Renal cortical epithelial cell (primary cell): ENCODE results near the gene LCP2. TPM values are rescaled to one million over a fixed set of nuclear protein-coding genes. Genes with fewer than 3 reads are reported as not detected.

Source experiments
- DNase-seq: peaks from one replicate; pipeline ENCODE4 v3.0.0-alpha.2; 2011; ENCODE audit warnings: low read depth
- total RNA-seq: library from RNA; depleted of rRNA; stranded (reverse); fragments of >200 nt; gene quantifications from 2 replicates; pipeline ENCODE4 v1.2.3, GENCODE V29; 2014

LCP2 gene
- total RNA-seq, 1 donor from 2014 or later = not detected

- peak; percentile 36 for DNase-seq
Measured at GRCh38 chr5:170315154-170315553, 17.6 kb upstream of the LCP2 start.

GRCh38 chr5:170314541-170315095 lies 17.0 kb upstream of the LCP2 start:
- no peak for DNase-seq

- no peak for DNase-seq
Measured at GRCh38 chr5:170313816-170314215, 16.2 kb upstream of the LCP2 start.

DNA sequence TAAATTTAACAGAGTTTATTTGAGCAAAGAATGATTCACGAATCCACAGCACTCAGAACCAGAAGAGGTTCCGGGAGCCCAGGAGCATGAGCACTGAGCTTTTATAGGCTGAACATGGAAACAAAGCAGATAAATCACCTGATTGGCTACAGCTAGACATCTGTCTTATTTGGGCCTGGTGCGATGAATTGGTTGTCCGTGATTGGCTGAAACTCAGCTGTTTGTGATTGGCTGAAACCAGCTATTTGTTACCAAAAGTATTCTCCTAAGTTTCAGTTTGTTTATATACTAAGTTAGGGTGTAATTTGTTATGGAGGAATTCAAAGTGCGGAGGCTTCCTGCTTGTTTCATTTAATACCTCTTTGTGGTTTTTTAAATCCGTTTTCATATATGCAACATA lies 15.8 kb upstream of the LCP2 start:
- DNase-seq = no peak

DNA sequence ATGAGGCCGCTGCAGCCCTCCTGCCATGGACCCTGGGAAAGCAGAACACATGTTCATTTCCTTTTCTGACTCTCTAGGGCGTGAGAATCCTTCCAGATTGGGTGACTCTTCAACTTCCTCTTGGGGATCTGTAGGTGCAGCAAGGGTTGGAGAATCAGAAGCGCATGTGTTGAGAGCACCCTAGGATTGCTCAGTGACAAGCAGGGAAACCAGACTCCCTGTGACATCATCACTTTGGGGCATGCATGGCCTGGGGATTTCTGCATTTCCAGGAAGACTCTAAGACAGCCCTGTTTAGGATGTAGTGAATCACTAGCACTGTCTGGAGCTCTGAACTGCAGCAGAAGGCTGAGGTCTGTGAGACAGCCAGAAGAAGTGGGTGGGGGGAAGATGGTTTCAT lies 15.1 kb upstream of the LCP2 start:
- DNase-seq = peak; percentile 16

DNA sequence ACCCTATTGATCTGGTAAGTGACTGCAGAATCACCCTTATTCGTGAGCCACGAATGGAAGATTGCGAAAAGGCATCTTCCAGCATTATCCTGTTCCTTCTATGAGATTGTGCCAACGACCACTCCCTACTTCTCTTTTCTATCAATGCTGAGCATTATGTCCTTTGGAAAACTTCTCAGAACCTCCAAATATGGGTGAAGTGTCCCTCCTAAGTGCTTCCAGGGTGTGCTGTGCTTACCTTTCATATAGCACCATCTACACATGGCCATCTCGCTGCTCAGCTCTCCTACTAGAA lies 14.7 kb upstream of the LCP2 start:
- DNase-seq = no peak

DNA sequence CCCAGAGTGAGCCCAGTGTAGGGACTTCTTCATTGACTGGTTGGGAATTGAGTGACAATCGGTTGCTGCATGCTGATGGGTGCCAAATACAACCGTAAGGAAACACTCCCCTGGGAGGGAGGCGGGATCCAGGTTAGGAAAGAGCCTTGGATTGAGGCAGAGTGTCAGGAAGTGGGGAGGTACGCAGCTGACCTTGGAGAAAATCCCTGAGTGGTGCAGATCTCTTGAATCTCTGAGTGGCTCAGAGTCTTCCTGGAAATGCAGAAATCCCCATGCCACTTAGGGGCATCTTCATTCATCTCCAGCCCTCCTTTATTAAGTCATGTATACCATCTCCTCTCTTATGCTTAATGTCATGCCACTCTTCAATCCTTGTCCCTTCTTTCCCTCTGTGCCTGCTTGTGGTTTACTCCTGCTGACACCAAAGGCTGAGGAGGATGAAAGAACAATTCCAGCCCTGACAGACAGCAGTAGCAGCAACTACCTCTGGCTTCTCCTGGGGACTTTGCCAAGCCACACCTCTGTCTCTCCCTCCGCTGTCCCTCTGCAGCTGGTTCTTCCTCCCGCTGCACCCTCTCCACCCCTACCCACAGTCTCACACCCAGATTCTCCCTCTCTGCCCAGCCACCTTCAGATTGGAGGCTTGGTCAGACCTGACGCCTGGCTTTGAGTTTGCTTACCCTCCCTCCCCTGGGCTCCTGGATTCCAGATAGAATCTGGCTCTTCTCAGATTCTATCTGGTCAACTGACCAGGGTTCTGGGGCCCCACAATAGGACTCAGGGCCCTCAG lies 14.1 kb upstream of the LCP2 start:
- no peak for DNase-seq

DNA sequence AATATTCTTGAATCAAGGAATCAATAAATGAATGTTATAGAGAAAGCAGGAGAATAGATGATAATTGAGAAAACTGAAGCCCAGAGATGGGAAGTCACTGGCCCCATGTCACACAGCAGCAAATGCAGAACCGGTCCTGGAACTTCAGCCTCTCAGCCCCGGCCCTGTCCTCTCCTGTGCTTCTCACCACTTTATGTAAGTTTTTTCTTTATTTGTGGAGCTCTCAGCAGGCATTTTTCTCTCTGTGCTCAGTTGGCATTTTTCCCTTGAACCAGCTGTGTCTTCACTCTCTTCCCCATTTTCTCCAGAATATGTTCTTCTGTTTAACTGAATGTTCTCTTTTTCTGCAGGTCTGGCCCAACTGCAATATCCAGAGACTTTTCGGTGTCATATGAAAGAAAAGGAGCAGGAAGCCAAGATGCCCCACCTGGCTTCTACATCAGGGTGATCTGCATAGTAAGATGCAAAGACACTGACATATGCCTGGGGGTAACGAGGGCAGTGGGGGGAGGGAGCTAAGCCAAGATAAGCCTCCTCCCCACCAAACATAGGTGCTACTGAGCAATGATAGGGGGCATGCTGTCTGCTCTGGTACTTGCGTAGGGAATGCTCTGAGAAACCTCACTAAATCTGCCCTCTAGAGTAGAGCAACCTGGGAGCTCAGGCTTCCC lies 12.8 kb upstream of the LCP2 start:
- DNase-seq = no peak

- DNase-seq = no peak
Measured at GRCh38 chr5:170308686-170309085, 11.1 kb upstream of the LCP2 start.

- peak; percentile 72 for DNase-seq
Measured at GRCh38 chr5:170307575-170308465, 10.2 kb upstream of the LCP2 start.

DNA sequence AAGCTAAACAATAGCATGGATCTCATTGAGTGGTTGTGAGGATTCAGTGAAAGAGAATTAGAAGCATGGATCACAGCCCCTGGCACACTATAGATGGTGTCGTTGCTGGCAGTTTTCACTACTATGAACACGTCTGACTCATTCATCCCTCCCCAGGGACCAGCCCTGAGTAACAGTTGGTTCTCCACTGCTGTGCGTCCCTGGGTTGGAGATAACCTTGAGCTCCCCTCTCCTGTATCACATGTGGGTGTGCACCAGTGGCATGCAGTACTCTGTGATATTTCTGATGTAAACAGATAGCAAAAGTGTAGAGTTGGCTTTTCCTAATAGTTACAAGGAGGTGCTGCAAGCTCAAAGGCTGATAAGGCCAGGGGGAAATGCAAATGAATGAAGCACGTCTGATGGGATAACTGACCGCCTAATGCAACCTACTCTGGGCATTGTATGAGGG lies 8.8 kb upstream of the LCP2 start:
- no peak for DNase-seq

DNA sequence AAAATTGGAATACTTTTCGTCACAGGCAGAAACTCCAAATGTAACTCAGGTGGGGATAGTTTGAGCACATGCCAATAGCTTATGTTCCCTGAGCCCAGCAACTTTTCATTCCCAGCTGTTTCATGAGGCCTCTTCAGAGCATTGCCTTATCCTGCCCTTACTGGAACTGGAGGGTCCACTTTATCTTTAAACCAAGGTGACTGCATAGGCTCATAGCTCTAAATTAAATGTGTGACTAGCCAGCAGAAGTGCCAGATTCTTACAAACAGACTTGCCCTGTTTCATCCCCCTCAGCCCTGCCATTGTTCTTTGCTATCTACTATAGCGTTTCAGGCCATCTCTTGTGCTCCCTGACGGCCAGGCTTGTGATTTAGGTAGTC lies 8.1 kb upstream of the LCP2 start:
- DNase-seq = no peak

GRCh38 chr5:170305016-170305645 lies 7.6 kb upstream of the LCP2 start:
- no peak for DNase-seq

- no peak for DNase-seq
Measured at GRCh38 chr5:170303549-170303948, 6.0 kb upstream of the LCP2 start.

DNA sequence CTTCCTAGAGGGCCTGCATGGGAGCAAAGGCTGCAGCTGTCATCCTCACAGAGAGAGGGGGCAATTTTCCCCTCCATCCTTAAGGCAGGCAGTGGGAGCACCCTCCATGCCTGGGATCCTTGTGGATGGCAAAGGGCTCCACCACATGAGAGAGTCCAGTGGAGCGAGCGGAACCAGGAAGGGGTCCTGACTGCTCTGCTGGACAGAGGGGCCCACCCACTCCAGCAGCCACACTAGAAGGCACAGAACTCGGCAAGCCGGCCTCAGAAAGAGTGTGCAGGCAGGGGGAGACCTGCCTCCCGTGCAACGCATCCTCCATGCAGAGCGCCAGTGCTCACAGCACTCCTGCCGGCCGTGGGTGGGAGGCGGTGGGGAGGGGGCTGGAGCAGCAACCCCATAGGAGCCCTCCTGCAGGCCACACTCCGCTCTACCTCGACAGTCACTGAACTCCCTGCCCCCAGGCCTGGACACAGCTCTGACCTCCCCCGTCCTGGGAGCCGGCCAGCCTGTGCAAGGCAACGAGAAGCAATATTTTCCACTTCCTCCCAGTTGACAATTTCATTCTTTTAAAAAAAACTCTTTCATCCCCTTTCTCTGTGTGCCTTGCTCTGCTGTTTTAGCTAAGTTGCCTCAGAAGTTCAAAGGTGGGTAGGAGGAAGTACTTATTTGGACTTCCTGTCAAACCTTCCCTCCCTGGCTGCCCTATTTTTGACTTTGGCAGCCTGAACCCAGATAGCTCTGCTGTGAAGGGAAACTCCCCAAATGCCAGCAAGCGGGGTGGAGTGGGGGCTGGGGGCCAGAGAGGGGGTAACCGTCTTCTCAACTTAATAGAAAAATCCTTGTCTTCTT lies 5.3 kb upstream of the LCP2 start:
- DNase-seq = no peak

DNA sequence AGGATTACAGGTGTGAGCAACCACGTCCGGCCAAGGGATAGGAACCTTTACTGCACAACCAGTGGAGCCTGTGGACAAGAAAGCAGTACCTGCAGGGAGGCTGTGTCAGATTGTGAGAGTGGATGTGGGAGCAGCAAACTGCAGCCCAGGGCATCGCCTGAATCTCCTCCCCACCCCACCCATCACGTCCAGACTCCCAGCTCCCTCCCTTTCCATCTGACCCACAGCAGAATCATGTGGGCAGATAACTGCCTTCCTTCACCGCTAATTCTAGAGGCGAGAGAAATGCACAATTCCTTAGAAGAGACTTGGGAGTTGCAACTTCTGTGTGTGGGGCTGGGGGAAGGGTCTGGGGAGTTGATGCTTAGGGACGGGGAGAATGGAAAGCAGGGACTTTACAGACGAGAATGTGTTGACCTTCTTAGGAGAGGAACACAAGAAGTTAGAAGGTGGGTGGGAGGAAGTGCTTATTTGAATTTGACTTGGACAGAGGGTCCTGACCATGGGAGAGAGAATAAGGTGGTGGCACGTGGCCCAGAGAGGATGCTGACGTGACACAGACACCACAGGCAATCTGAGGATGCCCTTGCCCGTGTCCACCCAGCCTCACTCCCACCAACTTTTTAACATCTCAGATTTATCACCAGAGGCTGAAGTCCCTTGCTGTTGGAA lies 4.5 kb upstream of the LCP2 start:
- DNase-seq = no peak

GRCh38 chr5:170301149-170301548 lies 3.6 kb upstream of the LCP2 start:
- DNase-seq = no peak

GRCh38 chr5:170300361-170301013 lies 2.9 kb upstream of the LCP2 start:
- no peak for DNase-seq

GRCh38 chr5:170296935-170297588 lies 515 bp downstream of the LCP2 start:
- DNase-seq = no peak
